ENCODE measurements around the gene SOCS2. TPM values are rescaled to one million over a fixed set of nuclear protein-coding genes. Genes with fewer than 3 reads are reported as not detected.
"Not testable (repeated sequence)": the region's sequence is repeated elsewhere in the genome, so short reads cannot be mapped to it uniquely, and the experiment has no call there.

Gene SOCS2
- total RNA-seq, 2 donors from 2014 or later: 125 to 273 TPM

DNA sequence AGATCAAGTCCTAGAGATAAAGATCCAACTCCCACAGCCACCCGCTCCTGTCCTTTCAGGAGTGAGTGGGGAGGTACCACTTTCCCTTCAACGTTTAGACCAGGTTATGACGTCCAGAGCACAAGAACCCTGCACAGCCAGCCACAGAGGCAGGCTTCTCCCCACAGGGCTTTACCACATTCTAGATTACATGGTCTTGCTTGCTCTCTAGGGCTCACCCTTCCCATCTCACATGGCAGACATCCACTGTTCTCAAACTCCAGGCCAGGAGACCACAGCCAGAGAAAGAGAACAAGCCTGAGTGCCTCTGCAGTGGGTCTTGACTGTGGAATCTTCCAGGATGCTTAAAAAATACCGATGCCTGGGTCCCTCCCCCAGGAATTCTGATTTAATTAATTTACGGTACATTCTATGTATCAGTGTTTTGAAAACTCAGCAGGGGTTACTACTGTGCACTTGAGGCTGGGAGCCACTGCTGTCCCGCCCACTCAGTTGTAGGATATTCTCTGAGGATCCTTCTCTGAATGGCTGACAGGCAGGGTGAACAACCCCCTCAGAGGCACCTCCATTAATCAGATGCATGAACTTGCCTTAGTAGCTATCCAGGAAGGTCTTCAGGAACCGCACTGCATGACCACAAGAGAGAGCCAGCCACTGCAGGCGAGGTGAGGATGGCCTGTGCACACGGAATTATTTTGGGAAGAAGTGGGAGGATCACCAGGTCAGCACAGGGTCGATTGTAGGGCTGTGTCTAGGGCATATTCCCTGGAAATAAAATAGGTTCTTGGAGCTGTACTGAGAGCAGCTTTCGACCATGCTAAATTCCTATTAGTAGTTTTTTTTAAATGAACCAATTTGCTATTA, 21.5 kb upstream of the SOCS2 start:
- TF ChIP-seq, protein P1, sequence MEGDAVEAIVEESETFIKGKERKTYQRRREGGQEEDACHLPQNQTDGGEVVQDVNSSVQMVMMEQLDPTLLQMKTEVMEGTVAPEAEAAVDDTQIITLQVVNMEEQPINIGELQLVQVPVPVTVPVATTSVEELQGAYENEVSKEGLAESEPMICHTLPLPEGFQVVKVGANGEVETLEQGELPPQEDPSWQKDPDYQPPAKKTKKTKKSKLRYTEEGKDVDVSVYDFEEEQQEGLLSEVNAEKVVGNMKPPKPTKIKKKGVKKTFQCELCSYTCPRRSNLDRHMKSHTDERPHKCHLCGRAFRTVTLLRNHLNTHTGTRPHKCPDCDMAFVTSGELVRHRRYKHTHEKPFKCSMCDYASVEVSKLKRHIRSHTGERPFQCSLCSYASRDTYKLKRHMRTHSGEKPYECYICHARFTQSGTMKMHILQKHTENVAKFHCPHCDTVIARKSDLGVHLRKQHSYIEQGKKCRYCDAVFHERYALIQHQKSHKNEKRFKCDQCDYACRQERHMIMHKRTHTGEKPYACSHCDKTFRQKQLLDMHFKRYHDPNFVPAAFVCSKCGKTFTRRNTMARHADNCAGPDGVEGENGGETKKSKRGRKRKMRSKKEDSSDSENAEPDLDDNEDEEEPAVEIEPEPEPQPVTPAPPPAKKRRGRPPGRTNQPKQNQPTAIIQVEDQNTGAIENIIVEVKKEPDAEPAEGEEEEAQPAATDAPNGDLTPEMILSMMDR (IDR thresholded peaks at IDR 0.05): no peak
- TF ChIP-seq POLR2A (IDR thresholded peaks at IDR 0.05) (no peak), POLR2AphosphoS5 (IDR thresholded peaks at IDR 0.05) (no peak)
- H3K9me3 ChIP-seq: no peaks in the 10 kb centered on the region
- intact Hi-C loops (cut with DNase I): no loop called here
- H3K27ac ChIP-seq: peak overlapping the region in 1 of 2 donors; percentile 66
- 79% methylated on average over 11 of the region's 11 CpGs for WGBS
- no peaks in the 10 kb centered on the region for H3K4me1 ChIP-seq (replicated peaks)
- H3K36me3 ChIP-seq: no peaks in the 10 kb centered on the region
- no peaks in the 10 kb centered on the region for H3K27me3 ChIP-seq (replicated peaks; ENCODE audit: insufficient read depth)
- H3K4me3 ChIP-seq: no peak overlapping the region
- no peak for DNase-seq (ENCODE audit: low spot score)

DNA sequence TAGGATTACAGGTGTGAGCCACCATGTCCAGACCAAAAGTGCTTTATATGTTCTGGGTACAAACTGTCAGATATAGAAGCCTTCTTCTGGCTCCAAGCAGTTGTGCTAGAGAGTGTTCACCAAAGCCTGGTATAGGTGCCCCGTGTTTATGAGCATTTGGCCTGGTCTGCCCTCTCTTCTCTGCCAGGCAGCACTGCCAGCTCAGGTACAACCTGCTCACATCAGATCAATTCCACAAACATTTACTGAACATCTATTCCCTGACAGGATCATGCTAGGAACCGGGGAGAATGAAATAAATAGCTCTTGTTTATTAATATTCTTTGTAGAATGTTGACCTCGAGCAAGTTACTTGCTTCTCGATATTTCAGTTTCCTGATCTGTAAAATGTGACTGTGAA, 20.0 kb upstream of the SOCS2 start:
- H3K4me1 ChIP-seq (replicated peaks): no peaks in the 10 kb centered on the region
- no peak overlapping the region for H3K4me3 ChIP-seq
- DNase-seq (ENCODE audit: low spot score): peak; percentile 59
- no peak for TF ChIP-seq POLR2A (IDR thresholded peaks at IDR 0.05)
- peak; percentile 64 for TF ChIP-seq POLR2AphosphoS5 (IDR thresholded peaks at IDR 0.05)
- H3K27me3 ChIP-seq (replicated peaks; ENCODE audit: insufficient read depth): no peaks in the 10 kb centered on the region
- WGBS: 53% methylated on average over 4 of the region's 4 CpGs
- no peaks in the 10 kb centered on the region for H3K9me3 ChIP-seq
- intact Hi-C loops (cut with DNase I): no loop called here
- no peaks in the 10 kb centered on the region for H3K36me3 ChIP-seq
- H3K27ac ChIP-seq: peak overlapping the region in 1 of 2 donors; percentile 66

DNA sequence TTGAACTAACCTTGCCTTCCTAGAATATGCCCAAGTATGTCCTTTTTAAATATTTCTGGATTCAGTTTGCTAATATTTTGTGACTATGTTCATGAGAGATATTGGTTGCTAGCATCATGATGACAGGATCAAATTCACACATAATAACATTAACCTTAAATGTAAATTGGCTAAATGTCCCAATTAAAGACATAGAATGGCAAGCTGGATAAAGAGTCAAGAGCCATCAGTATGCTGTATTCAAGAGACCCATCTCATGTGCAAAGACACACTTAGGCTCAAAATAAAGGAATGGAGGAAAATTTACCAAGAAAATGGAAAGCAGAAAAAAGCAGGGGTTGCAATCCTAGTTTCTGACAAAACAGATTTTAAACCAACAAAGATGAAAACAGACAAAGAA, 14.6 kb upstream of the SOCS2 start:
- DNase-seq (ENCODE audit: low spot score); intact Hi-C loops (cut with DNase I); H3K36me3 ChIP-seq; H3K27me3 ChIP-seq (replicated peaks; ENCODE audit: insufficient read depth); H3K9me3 ChIP-seq; H3K27ac ChIP-seq; H3K4me1 ChIP-seq (replicated peaks); H3K4me3 ChIP-seq: not testable (repeated sequence)

DNA sequence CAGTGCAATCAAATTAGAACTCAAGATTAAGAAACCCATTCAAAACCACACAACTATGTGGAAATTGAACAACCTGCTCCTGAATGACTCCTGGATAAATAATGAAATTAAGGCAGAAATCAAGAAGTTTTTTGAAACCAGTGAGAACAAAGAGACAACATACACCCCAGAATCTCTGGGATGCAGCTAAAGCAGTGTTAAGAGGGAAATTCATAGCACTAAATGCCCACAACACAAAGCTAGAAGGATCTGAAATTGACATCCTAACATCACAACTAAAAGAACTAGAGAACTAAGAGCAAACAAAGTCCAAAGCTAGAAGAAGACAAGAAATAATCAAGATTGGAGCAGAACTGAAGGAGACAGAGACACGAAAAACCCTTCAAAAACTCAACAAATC, 13.8 kb upstream of the SOCS2 start:
- H3K9me3 ChIP-seq; H3K4me1 ChIP-seq (replicated peaks); DNase-seq (ENCODE audit: low spot score); H3K36me3 ChIP-seq; H3K27ac ChIP-seq; intact Hi-C loops (cut with DNase I); H3K27me3 ChIP-seq (replicated peaks; ENCODE audit: insufficient read depth); H3K4me3 ChIP-seq: not testable (repeated sequence)
- 100% methylated on average over 1 of the region's 1 CpG for WGBS

DNA sequence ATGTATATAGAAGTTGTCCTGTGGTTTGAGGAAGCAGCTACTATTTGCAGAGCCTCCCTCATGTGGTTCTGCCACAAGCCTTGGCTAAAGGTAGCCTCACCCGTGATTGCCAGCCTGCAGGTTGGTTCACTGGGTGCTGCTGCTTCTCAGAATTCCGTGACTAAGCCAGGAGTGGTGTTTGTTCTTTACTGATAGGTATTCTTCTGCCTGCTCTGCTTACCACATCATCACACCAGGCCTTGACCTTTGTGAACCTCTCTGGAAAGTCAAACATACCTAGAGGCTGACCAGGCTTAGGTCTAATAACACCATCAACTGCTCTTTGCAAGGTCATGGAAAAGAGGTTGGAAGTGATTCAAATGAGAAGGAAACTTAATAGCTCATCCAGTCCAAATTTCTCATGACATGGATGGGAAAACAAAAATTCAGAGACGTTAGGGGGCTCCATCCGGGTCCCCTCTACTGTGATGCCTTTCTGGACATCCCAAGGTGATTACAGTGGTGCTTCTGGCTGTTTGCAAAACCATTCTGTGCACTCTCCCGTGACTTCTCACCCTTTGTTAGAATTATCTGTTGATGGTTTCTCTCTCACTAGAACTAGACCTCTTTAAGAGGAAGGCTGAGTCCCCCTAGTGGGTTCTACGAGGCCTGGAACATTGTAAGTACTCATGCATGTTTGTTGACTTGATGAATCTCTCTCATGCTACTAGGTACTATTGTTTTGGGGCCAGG, 8.5 kb upstream of the SOCS2 start:
- Histone ChIP-seq H3K4me1 (replicated peaks) (no peaks in the 10 kb centered on the region), H3K27me3 (replicated peaks; ENCODE audit: insufficient read depth) (no peaks in the 10 kb centered on the region), H3K27ac (peak overlapping the region; percentile 39 to 40), H3K9me3 (no peaks in the 10 kb centered on the region), H3K36me3 (no peaks in the 10 kb centered on the region), H3K4me3 (no peak overlapping the region)
- intact Hi-C loops (cut with DNase I): no loop called here
- TF ChIP-seq, protein P1 (IDR thresholded peaks at IDR 0.05): peak in 1 of 4 experiments; percentile 22
- no peak for TF ChIP-seq POLR2AphosphoS5 (IDR thresholded peaks at IDR 0.05)
- 61% methylated on average over 6 of the region's 6 CpGs for WGBS
- no peak for DNase-seq (ENCODE audit: low spot score)

DNA sequence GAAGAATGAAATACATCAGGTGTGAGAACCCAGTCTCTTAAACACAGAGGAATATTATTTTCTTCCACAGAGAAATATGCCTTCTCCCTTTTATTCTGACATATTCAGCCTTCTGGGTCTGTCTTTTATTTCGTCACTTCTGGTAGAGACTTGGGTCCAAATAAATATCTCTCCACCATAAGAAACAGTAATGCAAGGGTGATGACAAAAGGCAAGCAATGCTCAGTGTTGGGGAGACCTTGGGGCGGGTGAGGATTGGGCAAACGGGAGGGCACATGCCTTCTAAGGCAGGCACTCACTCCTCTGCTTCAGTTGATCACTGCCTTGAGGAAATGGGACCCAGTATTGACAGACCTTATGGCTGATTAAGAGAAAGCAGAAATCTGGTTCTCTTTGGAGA, 6.7 kb upstream of the SOCS2 start:
- Histone ChIP-seq H3K27me3 (replicated peaks; ENCODE audit: insufficient read depth) (no peaks in the 10 kb centered on the region), H3K9me3 (no peaks in the 10 kb centered on the region), H3K36me3 (no peaks in the 10 kb centered on the region), H3K27ac (peak overlapping the region in 1 of 2 donors; percentile 98), H3K4me1 (replicated peaks) (no peaks in the 10 kb centered on the region), H3K4me3 (no peak overlapping the region)
- TF ChIP-seq, protein P1 (IDR thresholded peaks at IDR 0.05): no peak
- no peak for TF ChIP-seq POLR2A (IDR thresholded peaks at IDR 0.05)
- WGBS: 95% methylated on average over 3 of the region's 3 CpGs
- intact Hi-C loops (cut with DNase I): loop anchor here (5.0 kb wide), 4 partner anchors 63 to 507 kb away; no protein-coding TSS in a partner anchor
- no peak for DNase-seq (ENCODE audit: low spot score)
